Measurements from ENCODE around the gene DSCAML1.

DNA sequence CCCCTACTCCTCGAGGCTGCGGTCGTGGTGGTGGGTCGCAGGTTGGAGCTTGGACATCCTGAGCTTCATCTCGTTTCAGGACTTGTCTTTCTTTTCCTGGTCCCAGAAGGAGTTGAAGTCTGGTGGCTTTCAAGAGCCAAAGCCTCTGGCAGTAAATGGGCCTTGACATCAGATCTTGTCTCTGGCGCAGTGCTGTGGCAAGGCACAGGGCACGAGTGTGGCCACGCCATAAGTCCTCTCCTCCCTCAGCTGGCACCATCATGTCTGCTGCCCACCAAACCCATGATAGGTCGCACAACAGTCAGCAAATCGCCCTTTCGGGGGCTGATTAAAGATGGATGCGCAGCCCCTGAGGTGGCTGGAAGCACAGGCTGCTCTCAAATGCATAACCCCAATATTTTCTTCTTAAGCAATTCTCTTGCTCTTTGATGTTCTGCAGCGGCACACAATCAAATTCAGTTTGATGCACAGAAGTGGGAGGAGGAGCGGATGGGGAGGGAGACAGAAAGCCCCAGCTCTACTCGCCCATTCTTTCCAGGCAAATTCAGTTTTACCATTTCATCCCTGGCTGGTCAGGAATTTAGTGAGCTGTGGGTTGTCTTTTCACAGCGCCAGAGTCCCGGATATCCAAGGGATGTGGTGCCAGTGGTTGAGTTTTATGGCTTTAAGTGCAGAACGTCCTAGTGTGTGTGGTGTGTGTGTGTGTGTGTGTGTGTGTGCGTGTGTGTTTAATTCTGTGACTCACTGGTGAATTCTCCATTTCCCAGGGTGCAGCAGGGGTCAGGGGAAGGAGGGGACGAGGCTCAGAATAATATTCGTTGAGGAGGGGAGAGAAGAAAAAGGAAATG lies 162.0 kb downstream of the DSCAML1 start:
- TF ChIP-seq POLR2A (IDR thresholded peaks at IDR 0.05) (no peak), POLR2AphosphoS5 (IDR thresholded peaks at IDR 0.05) (no peak), EP300 (IDR thresholded peaks at IDR 0.05; ENCODE audit: low read depth) (no peak)
- TF ChIP-seq, protein P1, sequence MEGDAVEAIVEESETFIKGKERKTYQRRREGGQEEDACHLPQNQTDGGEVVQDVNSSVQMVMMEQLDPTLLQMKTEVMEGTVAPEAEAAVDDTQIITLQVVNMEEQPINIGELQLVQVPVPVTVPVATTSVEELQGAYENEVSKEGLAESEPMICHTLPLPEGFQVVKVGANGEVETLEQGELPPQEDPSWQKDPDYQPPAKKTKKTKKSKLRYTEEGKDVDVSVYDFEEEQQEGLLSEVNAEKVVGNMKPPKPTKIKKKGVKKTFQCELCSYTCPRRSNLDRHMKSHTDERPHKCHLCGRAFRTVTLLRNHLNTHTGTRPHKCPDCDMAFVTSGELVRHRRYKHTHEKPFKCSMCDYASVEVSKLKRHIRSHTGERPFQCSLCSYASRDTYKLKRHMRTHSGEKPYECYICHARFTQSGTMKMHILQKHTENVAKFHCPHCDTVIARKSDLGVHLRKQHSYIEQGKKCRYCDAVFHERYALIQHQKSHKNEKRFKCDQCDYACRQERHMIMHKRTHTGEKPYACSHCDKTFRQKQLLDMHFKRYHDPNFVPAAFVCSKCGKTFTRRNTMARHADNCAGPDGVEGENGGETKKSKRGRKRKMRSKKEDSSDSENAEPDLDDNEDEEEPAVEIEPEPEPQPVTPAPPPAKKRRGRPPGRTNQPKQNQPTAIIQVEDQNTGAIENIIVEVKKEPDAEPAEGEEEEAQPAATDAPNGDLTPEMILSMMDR (IDR thresholded peaks at IDR 0.05): no peak
